DND-41 (cell line): ENCODE results near the gene MICA.
"Not testable (repeated sequence)": the region's sequence is repeated elsewhere in the genome, so short reads cannot be mapped to it uniquely, and the experiment has no call there.

Experiments used
- CTCF ChIP-seq: IDR thresholded peaks from 2 replicates; pipeline ENCODE4 v1.5.1; 2012; ENCODE audit warnings: borderline replicate concordance, low read length, moderate library complexity, mild to moderate bottlenecking; ENCODE audit not compliant: poor library complexity, severe bottlenecking; ENCODE audit errors: extremely low read depth
- EZH2 ChIP-seq: IDR thresholded peaks from 3 replicates; pipeline ENCODE4 v1.6.1; 2012; ENCODE audit warnings: borderline replicate concordance, low read depth, mild to moderate bottlenecking, moderate library complexity, low read length, inconsistent platforms; ENCODE audit not compliant: severe bottlenecking

- not testable (repeated sequence) for TF ChIP-seq CTCF, EZH2
These were observed 43.8 kb downstream of the MICA start for GRCh38 chr6:31446999-31447789.
